ENCODE data around the gene POLR3C.
"Not testable (repeated sequence)": the region's sequence is repeated elsewhere in the genome, so short reads cannot be mapped to it uniquely, and the experiment has no call there.

The POLR3C gene, protein sequence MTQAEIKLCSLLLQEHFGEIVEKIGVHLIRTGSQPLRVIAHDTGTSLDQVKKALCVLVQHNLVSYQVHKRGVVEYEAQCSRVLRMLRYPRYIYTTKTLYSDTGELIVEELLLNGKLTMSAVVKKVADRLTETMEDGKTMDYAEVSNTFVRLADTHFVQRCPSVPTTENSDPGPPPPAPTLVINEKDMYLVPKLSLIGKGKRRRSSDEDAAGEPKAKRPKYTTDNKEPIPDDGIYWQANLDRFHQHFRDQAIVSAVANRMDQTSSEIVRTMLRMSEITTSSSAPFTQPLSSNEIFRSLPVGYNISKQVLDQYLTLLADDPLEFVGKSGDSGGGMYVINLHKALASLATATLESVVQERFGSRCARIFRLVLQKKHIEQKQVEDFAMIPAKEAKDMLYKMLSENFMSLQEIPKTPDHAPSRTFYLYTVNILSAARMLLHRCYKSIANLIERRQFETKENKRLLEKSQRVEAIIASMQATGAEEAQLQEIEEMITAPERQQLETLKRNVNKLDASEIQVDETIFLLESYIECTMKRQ

GRCh38 chr1:145823565-145824498 lies at the start of gene POLR3C, which contains the start of gene RNF115:
TSS of gene POLR3C (plus strand) at chr1:145824200. CDS start at chr1:145825777, 1,577 bp downstream.
TSS of gene RNF115 (minus strand) at chr1:145824095. CDS start at chr1:145823873, 222 bp downstream.
- DNase-seq (ENCODE audit: low spot score) = peak; percentile 92

GRCh38 chr1:145777357-145778145 lies 46.4 kb upstream of the POLR3C start:
- no peak for DNase-seq (ENCODE audit: low spot score)

- DNase-seq (ENCODE audit: low spot score) = no peak
Measured at GRCh38 chr1:145778146-145778540, 45.9 kb upstream of the POLR3C start.

GRCh38 chr1:145782272-145783099 lies 41.5 kb upstream of the POLR3C start:
- peak; percentile 98 for DNase-seq (ENCODE audit: low spot score)

DNA sequence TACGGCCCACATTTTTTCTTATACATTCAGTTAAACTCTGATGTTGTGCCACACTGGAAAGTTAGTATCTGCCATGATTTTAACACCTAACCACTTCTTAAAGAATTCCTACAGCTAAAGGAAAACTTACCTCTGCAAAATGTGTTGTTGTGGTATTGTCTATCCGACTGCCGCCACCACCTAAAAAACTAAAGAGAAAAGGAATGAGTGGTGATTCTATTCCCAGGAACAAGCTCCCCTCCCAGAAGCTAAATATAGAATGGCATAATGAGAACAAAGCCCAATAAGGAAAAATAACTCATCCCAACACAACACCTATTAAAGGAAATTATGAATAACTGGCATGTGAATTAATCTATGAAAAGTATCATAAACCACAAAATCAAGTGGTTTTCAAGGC lies 39.6 kb upstream of the POLR3C start:
- DNase-seq (ENCODE audit: low spot score) = no peak

GRCh38 chr1:145785547-145785946 lies 38.5 kb upstream of the POLR3C start:
- DNase-seq (ENCODE audit: low spot score) = peak; percentile 13

DNA sequence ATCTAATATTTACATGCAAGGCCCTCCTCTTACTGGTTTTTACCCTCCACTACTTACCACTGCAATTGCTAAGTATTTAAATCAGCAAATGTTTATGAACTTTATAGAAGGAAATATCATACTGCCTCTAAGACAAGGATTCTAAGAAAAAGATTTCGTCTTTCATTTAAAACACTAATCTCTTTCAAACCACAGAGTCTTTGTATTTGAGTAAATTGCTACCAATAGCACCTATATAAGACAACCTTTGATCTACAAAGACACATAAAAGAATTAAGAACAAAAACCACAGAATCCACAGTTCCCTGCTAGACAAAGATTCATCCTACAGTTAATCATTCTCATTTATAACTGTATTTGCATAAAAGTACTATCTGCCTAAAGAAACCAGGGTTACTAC lies 37.7 kb upstream of the POLR3C start:
- no peak for DNase-seq (ENCODE audit: low spot score)

DNA sequence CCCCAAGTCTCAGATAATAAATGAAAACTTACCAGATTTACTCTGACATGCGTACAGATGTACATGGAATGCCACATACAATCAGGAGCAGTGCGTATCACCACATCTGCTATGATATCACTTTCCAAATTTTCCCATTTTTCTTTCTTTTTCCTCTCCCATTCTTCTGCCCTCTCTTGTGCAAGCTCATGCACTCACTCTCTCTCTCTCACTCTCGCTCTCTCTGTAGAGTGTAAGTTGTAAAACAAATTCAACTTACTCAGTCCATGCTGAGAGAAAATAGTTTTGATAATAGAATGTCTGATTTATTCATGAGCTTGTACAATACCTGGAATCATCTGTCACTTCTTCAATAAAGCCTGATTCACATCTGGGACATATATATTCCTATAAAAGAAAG lies 35.4 kb upstream of the POLR3C start:
- no peak for DNase-seq (ENCODE audit: low spot score)

- DNase-seq (ENCODE audit: low spot score) = not testable (repeated sequence)
Measured at GRCh38 chr1:145791860-145792259, 32.1 kb upstream of the POLR3C start.

- no peak for DNase-seq (ENCODE audit: low spot score)
Measured at GRCh38 chr1:145792484-145792883, 31.5 kb upstream of the POLR3C start.

DNA sequence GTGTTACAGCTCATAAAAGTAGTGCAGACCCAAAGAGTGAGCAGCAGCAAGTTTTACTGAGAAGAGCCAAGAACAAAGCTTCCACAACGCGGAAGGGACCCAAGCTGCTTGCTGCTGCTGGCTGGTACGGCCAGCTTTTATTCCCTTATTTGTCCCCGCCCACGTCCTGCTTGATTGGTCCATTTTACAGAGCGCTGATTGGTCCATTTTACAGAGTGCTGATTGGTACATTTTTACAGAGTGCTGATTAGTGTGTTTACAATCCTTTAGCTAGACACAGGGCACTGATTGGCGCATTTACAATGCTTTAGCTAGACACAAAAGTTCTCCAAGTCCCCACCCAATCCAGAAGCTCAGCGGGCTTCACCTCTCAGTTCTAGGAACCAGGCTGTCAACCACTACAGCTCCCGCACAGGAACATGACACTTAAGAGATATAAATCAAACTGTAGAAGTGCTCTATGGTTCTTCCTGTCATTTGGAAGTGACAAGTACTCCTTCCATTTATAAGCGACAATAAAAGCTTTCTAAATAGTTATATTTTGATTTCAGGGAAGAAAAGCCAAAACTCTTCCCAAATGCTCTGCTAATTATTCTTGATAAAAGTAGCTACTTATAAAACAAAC lies 28.6 kb upstream of the POLR3C start:
- no peak for DNase-seq (ENCODE audit: low spot score)

GRCh38 chr1:145796753-145797152 lies 27.2 kb upstream of the POLR3C start:
- DNase-seq (ENCODE audit: low spot score) = no peak

DNA sequence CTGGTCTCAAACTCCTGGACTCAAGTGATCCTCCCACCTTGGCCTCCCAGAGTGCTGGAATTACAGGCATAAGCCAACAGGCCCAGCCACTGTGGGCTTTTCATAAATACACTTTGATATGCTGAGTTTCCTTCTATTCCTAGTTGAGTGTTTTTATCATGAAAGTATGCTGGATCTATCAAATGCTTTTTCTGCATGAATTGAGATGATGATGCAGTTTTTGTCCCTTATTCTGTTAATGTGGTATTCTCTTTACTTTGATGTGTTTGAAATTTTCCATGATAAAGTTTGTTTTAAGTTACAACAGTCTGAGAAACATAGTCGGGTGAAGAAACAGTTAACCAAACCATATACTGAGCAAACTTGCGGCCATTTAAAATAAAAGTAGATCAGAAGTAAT lies 24.2 kb upstream of the POLR3C start:
- DNase-seq (ENCODE audit: low spot score) = no peak

GRCh38 chr1:145804235-145805045 lies 19.6 kb upstream of the POLR3C start:
- DNase-seq (ENCODE audit: low spot score) = no peak

GRCh38 chr1:145805057-145805456 lies 18.9 kb upstream of the POLR3C start:
- no peak for DNase-seq (ENCODE audit: low spot score)

DNA sequence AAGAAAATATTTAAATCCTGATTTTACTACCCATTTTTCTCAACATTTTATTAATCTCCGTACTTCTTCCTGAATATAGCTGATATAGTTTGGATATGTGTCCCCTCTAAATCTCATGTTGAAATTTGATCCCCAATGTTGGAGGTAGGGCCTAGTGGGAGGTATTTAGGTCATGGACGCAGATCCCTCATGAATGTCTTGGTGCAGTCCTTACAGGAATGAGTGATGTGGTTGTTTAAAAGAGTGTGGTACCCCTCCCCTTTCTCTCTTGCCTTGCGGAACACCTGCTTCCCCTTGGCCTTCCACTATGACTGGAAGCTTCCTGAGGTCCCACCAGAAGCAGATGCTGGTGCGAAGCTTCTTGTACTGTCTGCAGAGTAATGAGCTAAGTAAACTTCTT lies 17.6 kb upstream of the POLR3C start:
- no peak for DNase-seq (ENCODE audit: low spot score)

DNA sequence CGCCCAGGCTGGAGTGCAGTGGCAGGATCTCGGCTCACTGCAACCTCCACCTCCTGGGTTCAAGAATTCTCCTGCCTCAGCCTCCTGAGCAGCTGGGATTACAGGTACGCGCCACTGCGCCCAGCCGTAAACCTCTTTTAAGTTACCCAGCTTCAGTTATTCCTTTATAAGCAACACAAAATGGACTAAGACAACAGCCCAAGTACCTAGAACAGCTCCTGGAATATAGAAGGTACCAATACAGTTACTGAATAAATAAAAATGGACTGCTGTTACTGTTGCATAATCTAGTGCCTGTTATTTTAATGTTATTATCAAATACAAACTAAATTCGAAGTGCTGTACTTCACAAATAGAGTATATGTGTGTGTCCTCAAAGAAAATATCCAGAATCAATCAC lies 17.2 kb upstream of the POLR3C start:
- DNase-seq (ENCODE audit: low spot score) = no peak

DNA sequence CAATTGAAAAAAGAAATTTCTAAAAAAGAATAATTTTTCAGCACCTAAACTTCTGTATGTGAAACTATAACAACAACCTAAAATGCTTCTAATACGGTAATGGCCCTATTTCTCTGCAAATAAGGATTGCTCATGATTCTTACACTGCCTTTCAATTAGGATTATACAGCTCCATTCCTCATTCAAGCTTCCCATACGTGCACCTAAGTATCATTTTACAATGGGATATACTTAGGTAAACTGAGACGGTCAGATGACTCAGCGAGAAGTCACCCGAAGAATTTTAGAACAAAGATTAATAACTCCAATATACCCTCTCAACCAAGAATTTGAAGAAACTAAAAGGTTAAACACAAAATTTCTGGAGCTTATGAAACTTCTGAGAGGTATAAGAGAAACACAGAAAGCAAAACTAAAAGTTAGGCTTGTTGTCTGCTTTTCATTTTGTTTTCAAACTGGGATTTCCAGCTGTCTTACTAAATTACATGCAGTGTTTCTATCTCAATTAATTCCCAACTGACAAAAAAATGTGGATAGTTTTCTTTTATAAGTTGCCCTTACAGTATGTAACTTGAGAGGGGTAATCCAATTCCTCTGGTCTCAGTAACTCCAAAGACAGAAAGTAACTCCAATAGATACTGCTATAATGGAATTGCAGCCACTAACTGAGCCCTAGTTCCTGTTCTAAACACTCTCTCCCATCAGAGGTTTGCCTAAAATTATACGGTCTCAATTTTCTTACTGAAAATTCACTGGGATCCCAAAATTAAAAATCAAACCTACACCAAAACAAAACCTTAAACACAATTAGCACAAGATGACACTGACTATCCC lies 10.8 kb upstream of the POLR3C start:
- DNase-seq (ENCODE audit: low spot score) = not testable (repeated sequence)

DNA sequence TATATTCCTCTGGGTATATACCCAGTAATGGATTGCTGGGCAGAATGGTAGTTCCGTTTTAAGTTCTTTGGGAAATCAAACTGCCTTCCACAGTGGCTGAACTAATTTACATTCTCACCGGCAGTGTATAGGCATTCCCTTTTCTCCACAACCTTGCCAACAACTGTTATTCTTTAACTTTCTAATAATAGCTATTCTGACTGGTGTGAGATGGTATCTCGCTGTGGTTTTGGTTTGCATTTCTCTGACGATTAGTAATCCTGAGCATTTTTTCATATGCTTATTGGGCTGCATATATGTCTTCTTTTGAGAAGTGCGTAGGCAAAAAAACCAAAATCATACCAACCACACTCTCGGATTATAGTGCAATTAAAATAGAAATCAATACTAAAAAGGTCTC lies 5.9 kb upstream of the POLR3C start:
- DNase-seq (ENCODE audit: low spot score) = peak; percentile 79
